BE2C (cell line): ENCODE results near the gene NPL.

Experiments used
- DNase-seq: peaks from one replicate; pipeline ENCODE4 v3.0.0-alpha.2; 2020
- H3K27me3 ChIP-seq: fragments of 250-450 bp; sonication (Bioruptor Pico); 2 replicates; pipeline ENCODE4 v1.5.1; 2020; ENCODE audit warnings: mild to moderate bottlenecking
- H3K36me3 ChIP-seq: fragments of 250-450 bp; sonication (Bioruptor Pico); 2 replicates; pipeline ENCODE4 v1.5.1; 2020; ENCODE audit warnings: mild to moderate bottlenecking
- H3K4me1 ChIP-seq: fragments of 250-450 bp; sonication (Bioruptor Pico); 2 replicates; pipeline ENCODE4 v1.5.1; 2020
- H3K4me3 ChIP-seq: 2 replicates; pipeline ENCODE4 v1.5.1; 2011; ENCODE audit warnings: low read depth, low read length
- H3K9me3 ChIP-seq: fragments of 250-450 bp; sonication (Bioruptor Pico); 2 replicates; pipeline ENCODE4 v1.5.1; 2020
- TF ChIP-seq, protein P1 (sequence below): IDR thresholded peaks from 2 replicates; pipeline ENCODE4 v1.5.1; 2012; ENCODE audit warnings: mild to moderate bottlenecking, low read depth, low read length

Gene NPL

DNA sequence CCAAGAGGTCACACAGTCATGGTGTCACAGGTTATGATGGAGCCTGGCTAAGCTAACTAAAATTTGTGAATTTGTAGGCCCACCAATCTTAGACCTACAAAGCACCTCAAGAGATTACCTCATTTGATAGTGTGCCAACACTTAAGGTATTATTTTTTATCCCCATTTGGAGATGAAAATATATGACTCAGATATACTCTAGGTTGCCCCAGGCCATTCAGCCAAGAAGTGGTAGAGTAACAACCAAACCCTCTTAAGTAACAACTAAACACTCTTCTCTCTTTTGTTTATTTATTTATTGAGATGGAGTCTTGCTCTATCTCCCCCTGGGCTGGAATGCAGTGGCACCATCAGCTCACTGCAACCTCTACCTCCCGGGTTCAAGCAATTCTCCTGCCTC, 14.3 kb downstream of the NPL start:
- H3K27me3 ChIP-seq: no peaks in the 10 kb centered on the region
- H3K9me3 ChIP-seq: no peaks in the 10 kb centered on the region
- no peaks in the 10 kb centered on the region for H3K4me1 ChIP-seq
- no peak for DNase-seq
- 0 out of 2 replicates have a peak, but pooled peaks cover 5% of the 10 kb centered on the region for H3K36me3 ChIP-seq
- TF ChIP-seq, protein P1, sequence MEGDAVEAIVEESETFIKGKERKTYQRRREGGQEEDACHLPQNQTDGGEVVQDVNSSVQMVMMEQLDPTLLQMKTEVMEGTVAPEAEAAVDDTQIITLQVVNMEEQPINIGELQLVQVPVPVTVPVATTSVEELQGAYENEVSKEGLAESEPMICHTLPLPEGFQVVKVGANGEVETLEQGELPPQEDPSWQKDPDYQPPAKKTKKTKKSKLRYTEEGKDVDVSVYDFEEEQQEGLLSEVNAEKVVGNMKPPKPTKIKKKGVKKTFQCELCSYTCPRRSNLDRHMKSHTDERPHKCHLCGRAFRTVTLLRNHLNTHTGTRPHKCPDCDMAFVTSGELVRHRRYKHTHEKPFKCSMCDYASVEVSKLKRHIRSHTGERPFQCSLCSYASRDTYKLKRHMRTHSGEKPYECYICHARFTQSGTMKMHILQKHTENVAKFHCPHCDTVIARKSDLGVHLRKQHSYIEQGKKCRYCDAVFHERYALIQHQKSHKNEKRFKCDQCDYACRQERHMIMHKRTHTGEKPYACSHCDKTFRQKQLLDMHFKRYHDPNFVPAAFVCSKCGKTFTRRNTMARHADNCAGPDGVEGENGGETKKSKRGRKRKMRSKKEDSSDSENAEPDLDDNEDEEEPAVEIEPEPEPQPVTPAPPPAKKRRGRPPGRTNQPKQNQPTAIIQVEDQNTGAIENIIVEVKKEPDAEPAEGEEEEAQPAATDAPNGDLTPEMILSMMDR: no peak
- no peak overlapping the region for H3K4me3 ChIP-seq

- peak; percentile 16 for DNase-seq
- H3K4me1 ChIP-seq: no peaks in the 10 kb centered on the region
- H3K27me3 ChIP-seq: no peaks in the 10 kb centered on the region
- H3K4me3 ChIP-seq: no peak overlapping the region
- H3K9me3 ChIP-seq: no peaks in the 10 kb centered on the region
- TF ChIP-seq, protein P1: peak; percentile 38
- H3K36me3 ChIP-seq: 0 out of 2 replicates have a peak, but pooled peaks cover 5% of the 10 kb centered on the region
These were observed 16.6 kb downstream of the NPL start for GRCh38 chr1:182806015-182806678.

GRCh38 chr1:182807907-182808306, 18.3 kb downstream of the NPL start:
- no peak for DNase-seq
- H3K4me3 ChIP-seq: no peak overlapping the region
- no peaks in the 10 kb centered on the region for H3K27me3 ChIP-seq
- TF ChIP-seq, protein P1: no peak
- no peaks in the 10 kb centered on the region for H3K4me1 ChIP-seq
- 0 out of 2 replicates have a peak, but pooled peaks cover 5% of the 10 kb centered on the region for H3K36me3 ChIP-seq
- H3K9me3 ChIP-seq: no peaks in the 10 kb centered on the region

DNA sequence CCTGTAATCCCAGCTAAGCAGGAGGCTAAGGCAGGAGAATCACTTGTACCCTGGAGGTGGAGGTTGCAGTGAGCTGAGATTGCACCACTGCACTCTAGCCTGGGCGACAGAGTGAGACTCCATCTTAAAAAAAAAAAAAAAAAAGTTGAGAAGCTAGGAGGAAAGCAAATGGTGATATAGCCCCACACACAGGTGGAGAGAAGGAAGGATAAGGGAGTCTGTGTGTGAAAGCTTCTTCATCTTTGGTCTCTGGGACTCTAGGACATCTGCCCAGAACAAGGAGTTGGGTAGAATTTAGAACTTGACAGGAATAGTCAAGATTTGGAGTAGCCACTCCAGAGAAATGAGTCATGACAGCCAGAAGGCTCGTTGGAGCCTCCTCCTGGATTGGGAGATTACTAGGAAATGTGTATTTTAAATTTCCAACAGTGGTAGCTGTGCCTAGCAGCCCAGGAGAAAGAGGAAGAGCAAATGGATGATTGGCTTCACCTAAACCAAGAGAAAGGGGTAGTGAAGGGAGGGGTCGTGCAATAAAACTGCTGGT, 19.9 kb downstream of the NPL start:
- no peaks in the 10 kb centered on the region for H3K4me1 ChIP-seq
- H3K4me3 ChIP-seq: no peak overlapping the region
- H3K36me3 ChIP-seq: 0 out of 2 replicates have a peak, but pooled peaks cover 3% of the 10 kb centered on the region
- TF ChIP-seq, protein P1: no peak
- no peak for DNase-seq
- H3K9me3 ChIP-seq: no peaks in the 10 kb centered on the region
- no peaks in the 10 kb centered on the region for H3K27me3 ChIP-seq

DNA sequence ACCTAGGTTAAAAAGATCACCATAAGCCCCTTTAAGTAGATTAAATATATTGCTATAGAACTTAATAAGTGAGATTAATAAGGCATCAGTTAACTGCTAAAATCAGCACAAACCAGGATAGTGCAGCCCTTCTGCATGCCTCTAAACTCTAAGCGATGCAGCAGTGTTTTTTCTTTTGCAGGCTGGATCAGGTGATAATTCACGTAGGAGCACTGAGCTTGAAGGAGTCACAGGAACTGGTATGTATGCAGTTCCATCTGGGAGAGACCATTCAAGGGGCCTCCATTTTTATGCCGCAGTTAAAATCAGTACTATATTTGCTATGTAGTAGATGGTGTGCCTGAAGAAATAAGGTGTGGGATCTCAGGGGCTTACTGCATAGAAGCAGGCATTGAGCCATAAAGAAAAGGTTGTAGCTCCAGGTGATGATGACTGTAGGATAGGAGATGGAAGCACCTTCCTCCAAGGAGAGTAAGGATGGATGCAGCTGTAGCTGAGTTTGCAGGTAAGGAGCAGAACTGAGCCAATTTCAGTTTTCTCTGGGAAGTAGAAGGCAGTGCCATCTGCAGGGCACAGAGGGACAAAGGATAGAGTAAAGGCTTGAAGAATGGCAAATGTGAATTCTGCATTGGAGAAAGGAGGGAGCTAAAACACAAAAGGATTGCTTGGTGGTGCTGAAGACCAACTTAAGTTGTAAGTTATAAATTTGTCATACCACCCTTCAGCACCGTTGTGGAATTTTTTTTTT, 22.6 kb downstream of the NPL start:
- H3K36me3 ChIP-seq: no peaks in the 10 kb centered on the region
- H3K27me3 ChIP-seq: no peaks in the 10 kb centered on the region
- no peaks in the 10 kb centered on the region for H3K4me1 ChIP-seq
- H3K9me3 ChIP-seq: no peaks in the 10 kb centered on the region
- no peak overlapping the region for H3K4me3 ChIP-seq
- no peak for DNase-seq
- TF ChIP-seq, protein P1: peak; percentile 30; the same call in 1 of the 2 replicates

DNA sequence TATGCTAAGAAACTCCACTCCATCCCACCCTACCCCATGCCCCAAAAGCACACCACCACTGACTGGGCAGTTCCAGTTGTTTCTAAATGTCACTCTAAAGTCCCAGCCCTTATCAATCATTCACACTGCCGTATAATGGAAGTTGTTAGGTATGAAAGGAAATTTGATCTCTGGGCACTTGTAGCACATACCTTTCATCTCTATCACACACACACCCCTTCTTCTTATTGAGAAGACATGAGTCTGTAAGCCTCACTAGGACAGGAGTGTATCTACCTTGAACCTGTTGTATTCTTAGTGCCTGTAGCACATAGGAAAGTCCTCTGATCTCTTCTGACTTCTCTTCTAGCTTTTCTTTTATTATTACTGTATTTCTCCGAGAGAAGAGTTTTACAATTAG, 27.3 kb downstream of the NPL start:
- Histone ChIP-seq H3K4me3 (no peak overlapping the region), H3K27me3 (no peaks in the 10 kb centered on the region), H3K9me3 (no peaks in the 10 kb centered on the region), H3K36me3 (no peaks in the 10 kb centered on the region), H3K4me1 (no peaks in the 10 kb centered on the region)
- no peak for DNase-seq
- TF ChIP-seq, protein P1: no peak
